WTC11 (cell line): Measurements from ENCODE around the gene RELB. TPM values are rescaled to one million over a fixed set of nuclear protein-coding genes. Genes with fewer than 3 reads are reported as not detected.

ENCODE experiments used
- ATAC-seq: fragments of 200-7000 bp; cut with Tn5 transposase; 2 replicates; pipeline ENCODE4 v1.10.0; 2021; ENCODE audit warnings: mild to moderate bottlenecking, moderate library complexity
- CTCF ChIA-PET: fragments of 300-600 bp; sonication (Branson Sonifier 250); formaldehyde crosslinking; loops from one replicate; lab custom pipeline; 2021; ENCODE audit warnings: antibody characterized with exemption; lab: Charles Lee
- POLR2A ChIA-PET: fragments of 350-600 bp; sonication (Branson Sonifier 250); formaldehyde crosslinking; loops from one replicate; lab custom pipeline; 2021; ENCODE audit warnings: antibody characterized with exemption; lab: Charles Lee
- DNase-seq: peaks from one replicate; pipeline ENCODE4 v3.0.0; 2021; ENCODE audit warnings: low spot score
- H3K27ac Mint-ChIP-seq: 2 replicates; pipeline ENCODE4 v1.8.0; 2021; ENCODE audit warnings: mixed read lengths
- H3K27me3 Mint-ChIP-seq: 2 replicates; pipeline ENCODE4 v1.8.0; 2021; ENCODE audit warnings: low read depth, mild to moderate bottlenecking, moderate library complexity, mixed read lengths
- H3K36me3 Mint-ChIP-seq: 2 replicates; pipeline ENCODE4 v1.8.0; 2021; ENCODE audit warnings: mixed read lengths
- H3K4me1 Mint-ChIP-seq: 2 replicates; pipeline ENCODE4 v1.8.0; 2022; ENCODE audit warnings: mixed read lengths
- H3K4me3 Mint-ChIP-seq: 2 replicates; pipeline ENCODE4 v1.8.0; 2021; ENCODE audit warnings: mild to moderate bottlenecking, moderate library complexity, mixed read lengths
- H3K9me3 Mint-ChIP-seq: 2 replicates; pipeline ENCODE4 v1.8.0; 2021; ENCODE audit warnings: mixed read lengths
- CBFB ChIP-seq: sonication (generic); formaldehyde crosslinking; IDR thresholded peaks from 2 replicates; pipeline ENCODE4 v1.8.1; 2022; ENCODE audit warnings: mild to moderate bottlenecking, low read depth, missing genetic modification reagents
- CREB1 ChIP-seq: sonication (generic); formaldehyde crosslinking; IDR thresholded peaks from 2 replicates; pipeline ENCODE4 v1.8.0; 2023; ENCODE audit warnings: mild to moderate bottlenecking, missing genetic modification reagents
- CREM ChIP-seq: sonication (generic); formaldehyde crosslinking; IDR thresholded peaks from 2 replicates; pipeline ENCODE4 v1.8.1; 2022; ENCODE audit warnings: mild to moderate bottlenecking, missing genetic modification reagents, moderate library complexity
- ETV6 ChIP-seq: sonication (generic); formaldehyde crosslinking; IDR thresholded peaks from 2 replicates; pipeline ENCODE4 v1.8.1; 2022; ENCODE audit warnings: mild to moderate bottlenecking, missing genetic modification reagents
- FOXJ3 ChIP-seq: sonication (generic); formaldehyde crosslinking; IDR thresholded peaks from 2 replicates; pipeline ENCODE4 v1.9.0; 2021; ENCODE audit warnings: missing genetic modification reagents, mild to moderate bottlenecking, borderline replicate concordance
- GRHL2 ChIP-seq: fragments of 250-450 bp; sonication (Bioruptor Pico); IDR thresholded peaks from 2 replicates; pipeline ENCODE4 v1.8.0; 2022; ENCODE audit warnings: mild to moderate bottlenecking, moderate library complexity; ENCODE audit not compliant: insufficient replicate concordance, severe bottlenecking
- IRF2 ChIP-seq: sonication (generic); formaldehyde crosslinking; IDR thresholded peaks from 2 replicates; pipeline ENCODE4 v1.8.0; 2022; ENCODE audit warnings: low read depth, missing genetic modification reagents, borderline replicate concordance
- KAT7 ChIP-seq: sonication (generic); formaldehyde crosslinking; IDR thresholded peaks from 2 replicates; pipeline ENCODE4 v1.8.1; 2023; ENCODE audit warnings: missing genetic modification reagents, mild to moderate bottlenecking, borderline replicate concordance
- SMAD3 ChIP-seq: sonication (generic); formaldehyde crosslinking; IDR thresholded peaks from 2 replicates; pipeline ENCODE4 v1.8.0; 2022; ENCODE audit warnings: missing genetic modification reagents, mild to moderate bottlenecking, borderline replicate concordance
- SOX15 ChIP-seq: fragments of 250-450 bp; sonication (Bioruptor Pico); IDR thresholded peaks from 2 replicates; pipeline ENCODE4 v1.9.0; 2021; ENCODE audit warnings: mild to moderate bottlenecking
- ZBTB21 ChIP-seq: sonication (generic); formaldehyde crosslinking; IDR thresholded peaks from 2 replicates; pipeline ENCODE4 v1.8.1; 2023; ENCODE audit warnings: mild to moderate bottlenecking, missing genetic modification reagents, borderline replicate concordance
- ZNF232 ChIP-seq: sonication (generic); formaldehyde crosslinking; IDR thresholded peaks from 2 replicates; pipeline ENCODE4 v1.8.0; 2022; ENCODE audit warnings: mild to moderate bottlenecking, missing genetic modification reagents
- total RNA-seq: library from RNA; stranded (reverse); gene quantifications from 3 replicates; pipeline ENCODE4 v1.2.3, GENCODE V29; 2021
- TF ChIP-seq, protein P1 (sequence below): sonication (generic); formaldehyde crosslinking; IDR thresholded peaks from 2 replicates; pipeline ENCODE4 v1.8.1; 2023; ENCODE audit warnings: mild to moderate bottlenecking, moderate library complexity, missing genetic modification reagents
- TF ChIP-seq, protein P2 (sequence below): sonication (generic); formaldehyde crosslinking; IDR thresholded peaks from 2 replicates; pipeline ENCODE4 v1.8.0; 2022; ENCODE audit warnings: mild to moderate bottlenecking, missing genetic modification reagents
- TF ChIP-seq, protein P3 (sequence below): sonication (generic); formaldehyde crosslinking; IDR thresholded peaks from 2 replicates; pipeline ENCODE4 v1.8.1; 2023; ENCODE audit warnings: mild to moderate bottlenecking, missing genetic modification reagents
- TF ChIP-seq, protein P4 (sequence below): fragments of 250-450 bp; sonication (Bioruptor Pico); IDR thresholded peaks from 2 replicates; pipeline ENCODE4 v1.9.0; 2021; ENCODE audit warnings: mild to moderate bottlenecking
- TF ChIP-seq, protein P5 (sequence below): sonication (generic); formaldehyde crosslinking; IDR thresholded peaks from 2 replicates; pipeline ENCODE4 v1.8.1; 2023; ENCODE audit warnings: mild to moderate bottlenecking, missing genetic modification reagents
- TF ChIP-seq, protein P6 (sequence below): fragments of 250-450 bp; sonication (Bioruptor Pico); IDR thresholded peaks from 2 replicates; pipeline ENCODE4 v1.8.0; 2021; ENCODE audit warnings: mild to moderate bottlenecking
- TF ChIP-seq, protein P7 (sequence below): fragments of 250-450 bp; sonication (Bioruptor Pico); IDR thresholded peaks from 2 replicates; pipeline ENCODE4 v2.1.2; 2022; ENCODE audit warnings: mild to moderate bottlenecking, moderate library complexity

The RELB gene
- total RNA-seq, 1 experiment from 2014 or later = 8.9 TPM

DNA sequence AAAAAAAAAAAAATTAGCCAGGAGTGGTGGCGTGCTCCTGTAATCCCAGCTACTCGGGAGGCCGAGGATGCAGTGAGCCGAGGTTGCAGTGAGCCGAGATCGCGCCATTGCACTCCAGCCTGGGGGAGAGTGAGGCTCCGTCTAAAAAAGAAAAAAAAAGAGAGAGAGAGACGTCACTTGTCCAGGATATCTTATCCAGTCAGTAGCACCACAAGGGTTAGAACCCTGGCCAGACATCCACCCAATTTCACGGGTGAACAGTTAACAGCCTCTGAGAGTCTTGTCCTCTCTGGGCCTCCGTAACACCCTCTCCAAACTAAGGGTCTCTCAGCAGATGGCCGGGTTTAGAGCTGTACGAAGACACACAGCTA, 47.0 kb upstream of the RELB start (continued):
- TF ChIP-seq, protein P1, sequence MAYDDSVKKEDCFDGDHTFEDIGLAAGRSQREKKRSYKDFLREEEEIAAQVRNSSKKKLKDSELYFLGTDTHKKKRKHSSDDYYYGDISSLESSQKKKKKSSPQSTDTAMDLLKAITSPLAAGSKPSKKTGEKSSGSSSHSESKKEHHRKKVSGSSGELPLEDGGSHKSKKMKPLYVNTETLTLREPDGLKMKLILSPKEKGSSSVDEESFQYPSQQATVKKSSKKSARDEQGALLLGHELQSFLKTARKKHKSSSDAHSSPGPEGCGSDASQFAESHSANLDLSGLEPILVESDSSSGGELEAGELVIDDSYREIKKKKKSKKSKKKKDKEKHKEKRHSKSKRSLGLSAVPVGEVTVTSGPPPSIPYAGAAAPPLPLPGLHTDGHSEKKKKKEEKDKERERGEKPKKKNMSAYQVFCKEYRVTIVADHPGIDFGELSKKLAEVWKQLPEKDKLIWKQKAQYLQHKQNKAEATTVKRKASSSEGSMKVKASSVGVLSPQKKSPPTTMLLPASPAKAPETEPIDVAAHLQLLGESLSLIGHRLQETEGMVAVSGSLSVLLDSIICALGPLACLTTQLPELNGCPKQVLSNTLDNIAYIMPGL (CRISPR knock-in tag) = no peak
- TF ChIP-seq SOX15 (CRISPR knock-in tag) = no peak
- no peak for TF ChIP-seq IRF2 (CRISPR knock-in tag)

DNA sequence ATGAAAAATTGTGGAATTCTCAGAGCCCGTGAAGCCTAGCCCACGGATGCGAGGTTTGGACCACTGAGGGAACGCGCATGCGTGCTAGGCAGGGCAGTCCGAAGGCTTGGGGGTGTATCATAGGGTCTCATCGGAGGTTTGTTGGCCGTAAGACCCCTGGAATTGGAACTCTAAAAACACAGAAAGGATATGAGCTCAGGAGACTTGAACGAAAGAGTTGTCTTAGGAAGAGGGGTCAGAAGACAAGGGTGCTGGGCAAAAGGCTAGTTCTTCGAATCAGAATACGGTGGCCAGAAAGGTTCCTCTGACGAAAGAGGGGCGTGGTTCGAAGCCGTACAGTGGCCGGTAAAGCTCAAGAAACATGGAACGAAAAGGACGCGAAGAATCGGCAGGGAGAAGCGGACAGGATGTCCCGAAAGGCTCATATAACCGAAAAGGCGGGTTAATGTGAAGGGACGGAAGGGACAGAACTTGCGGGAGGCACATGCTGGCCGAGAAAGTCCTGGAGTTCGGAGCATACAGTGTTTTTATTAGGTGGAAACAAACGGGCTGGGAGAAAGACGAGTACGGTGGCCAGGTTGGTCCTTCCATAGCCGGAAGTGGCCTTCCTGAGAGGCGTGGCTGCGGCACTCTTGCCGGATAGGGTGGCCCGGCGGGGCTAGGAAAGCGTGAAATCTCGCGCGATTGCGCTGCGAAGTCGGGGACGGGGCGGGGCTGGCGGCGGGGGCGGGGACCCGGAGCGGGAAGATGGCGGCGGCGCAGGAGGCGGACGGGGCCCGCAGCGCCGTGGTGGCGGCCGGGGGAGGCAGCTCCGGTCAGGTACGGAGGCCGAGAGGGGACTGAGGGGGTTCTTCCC, 46.4 kb upstream of the RELB start, which contains the start of gene CLPTM1:
Gene CLPTM1 (plus strand): TSS at position 732 of the 856 bp plus-strand sequence. CDS start 16 bp downstream, at position 748.
- H3K27ac Mint-ChIP-seq = peak within 1 kb of the TSS; percentile 100
- H3K4me3 Mint-ChIP-seq = peak within 1 kb of the TSS; percentile 99
- no peaks in the 10 kb centered on the region for H3K27me3 Mint-ChIP-seq
- ChIA-PET POLR2A (interaction anchor here (0.6 to 1.4 kb wide), 5 partner anchors 12 to 64 kb away, joined by 3 to 6 read pairs (median 5); partner anchors contain the start of genes APOC1, APOE and TOMM40), CTCF (interaction anchor here (0.5 to 1.6 kb wide), 9 partner anchors 8 to 302 kb away, joined by 3 to 6 read pairs (median 3); partner anchors contain the start of gene APOE)
- peaks cover 22% of the 10 kb centered on the region for H3K4me1 Mint-ChIP-seq
- H3K9me3 Mint-ChIP-seq = no peaks in the 10 kb centered on the region
- peak; percentile 93 for ATAC-seq
- peak; percentile 96 for DNase-seq
- no peaks in the 10 kb centered on the region for H3K36me3 Mint-ChIP-seq
- no peak; the same call in 1 of the 2 replicates for TF ChIP-seq ETV6 (CRISPR knock-in tag)
- TF ChIP-seq KAT7 (CRISPR knock-in tag) = no peak; the same call in 1 of the 2 replicates
- TF ChIP-seq GRHL2 (CRISPR knock-in tag) = no peak
- TF ChIP-seq FOXJ3 (CRISPR knock-in tag) = no peak
- TF ChIP-seq SOX15 (CRISPR knock-in tag) = no peak
- peak; percentile 58; the same call in 1 of the 2 replicates for TF ChIP-seq ZNF232 (CRISPR knock-in tag)
- peak; percentile 82 for TF ChIP-seq SMAD3
- no peak for TF ChIP-seq ZBTB21 (CRISPR knock-in tag)
- TF ChIP-seq, protein P2, sequence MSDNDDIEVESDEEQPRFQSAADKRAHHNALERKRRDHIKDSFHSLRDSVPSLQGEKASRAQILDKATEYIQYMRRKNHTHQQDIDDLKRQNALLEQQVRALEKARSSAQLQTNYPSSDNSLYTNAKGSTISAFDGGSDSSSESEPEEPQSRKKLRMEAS (CRISPR knock-in tag) = peak; percentile 36; the same call in 1 of the 2 replicates
- TF ChIP-seq, protein P3, sequence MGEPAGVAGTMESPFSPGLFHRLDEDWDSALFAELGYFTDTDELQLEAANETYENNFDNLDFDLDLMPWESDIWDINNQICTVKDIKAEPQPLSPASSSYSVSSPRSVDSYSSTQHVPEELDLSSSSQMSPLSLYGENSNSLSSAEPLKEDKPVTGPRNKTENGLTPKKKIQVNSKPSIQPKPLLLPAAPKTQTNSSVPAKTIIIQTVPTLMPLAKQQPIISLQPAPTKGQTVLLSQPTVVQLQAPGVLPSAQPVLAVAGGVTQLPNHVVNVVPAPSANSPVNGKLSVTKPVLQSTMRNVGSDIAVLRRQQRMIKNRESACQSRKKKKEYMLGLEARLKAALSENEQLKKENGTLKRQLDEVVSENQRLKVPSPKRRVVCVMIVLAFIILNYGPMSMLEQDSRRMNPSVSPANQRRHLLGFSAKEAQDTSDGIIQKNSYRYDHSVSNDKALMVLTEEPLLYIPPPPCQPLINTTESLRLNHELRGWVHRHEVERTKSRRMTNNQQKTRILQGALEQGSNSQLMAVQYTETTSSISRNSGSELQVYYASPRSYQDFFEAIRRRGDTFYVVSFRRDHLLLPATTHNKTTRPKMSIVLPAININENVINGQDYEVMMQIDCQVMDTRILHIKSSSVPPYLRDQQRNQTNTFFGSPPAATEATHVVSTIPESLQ (CRISPR knock-in tag) = no peak
- TF ChIP-seq, protein P4, sequence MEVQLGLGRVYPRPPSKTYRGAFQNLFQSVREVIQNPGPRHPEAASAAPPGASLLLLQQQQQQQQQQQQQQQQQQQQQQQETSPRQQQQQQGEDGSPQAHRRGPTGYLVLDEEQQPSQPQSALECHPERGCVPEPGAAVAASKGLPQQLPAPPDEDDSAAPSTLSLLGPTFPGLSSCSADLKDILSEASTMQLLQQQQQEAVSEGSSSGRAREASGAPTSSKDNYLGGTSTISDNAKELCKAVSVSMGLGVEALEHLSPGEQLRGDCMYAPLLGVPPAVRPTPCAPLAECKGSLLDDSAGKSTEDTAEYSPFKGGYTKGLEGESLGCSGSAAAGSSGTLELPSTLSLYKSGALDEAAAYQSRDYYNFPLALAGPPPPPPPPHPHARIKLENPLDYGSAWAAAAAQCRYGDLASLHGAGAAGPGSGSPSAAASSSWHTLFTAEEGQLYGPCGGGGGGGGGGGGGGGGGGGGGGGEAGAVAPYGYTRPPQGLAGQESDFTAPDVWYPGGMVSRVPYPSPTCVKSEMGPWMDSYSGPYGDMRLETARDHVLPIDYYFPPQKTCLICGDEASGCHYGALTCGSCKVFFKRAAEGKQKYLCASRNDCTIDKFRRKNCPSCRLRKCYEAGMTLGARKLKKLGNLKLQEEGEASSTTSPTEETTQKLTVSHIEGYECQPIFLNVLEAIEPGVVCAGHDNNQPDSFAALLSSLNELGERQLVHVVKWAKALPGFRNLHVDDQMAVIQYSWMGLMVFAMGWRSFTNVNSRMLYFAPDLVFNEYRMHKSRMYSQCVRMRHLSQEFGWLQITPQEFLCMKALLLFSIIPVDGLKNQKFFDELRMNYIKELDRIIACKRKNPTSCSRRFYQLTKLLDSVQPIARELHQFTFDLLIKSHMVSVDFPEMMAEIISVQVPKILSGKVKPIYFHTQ (CRISPR knock-in tag) = no peak
- TF ChIP-seq, protein P5, sequence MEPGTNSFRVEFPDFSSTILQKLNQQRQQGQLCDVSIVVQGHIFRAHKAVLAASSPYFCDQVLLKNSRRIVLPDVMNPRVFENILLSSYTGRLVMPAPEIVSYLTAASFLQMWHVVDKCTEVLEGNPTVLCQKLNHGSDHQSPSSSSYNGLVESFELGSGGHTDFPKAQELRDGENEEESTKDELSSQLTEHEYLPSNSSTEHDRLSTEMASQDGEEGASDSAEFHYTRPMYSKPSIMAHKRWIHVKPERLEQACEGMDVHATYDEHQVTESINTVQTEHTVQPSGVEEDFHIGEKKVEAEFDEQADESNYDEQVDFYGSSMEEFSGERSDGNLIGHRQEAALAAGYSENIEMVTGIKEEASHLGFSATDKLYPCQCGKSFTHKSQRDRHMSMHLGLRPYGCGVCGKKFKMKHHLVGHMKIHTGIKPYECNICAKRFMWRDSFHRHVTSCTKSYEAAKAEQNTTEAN (CRISPR knock-in tag) = no peak; the same call in 1 of the 2 replicates
- TF ChIP-seq CBFB (CRISPR knock-in tag) = no peak
- TF ChIP-seq, protein P6, sequence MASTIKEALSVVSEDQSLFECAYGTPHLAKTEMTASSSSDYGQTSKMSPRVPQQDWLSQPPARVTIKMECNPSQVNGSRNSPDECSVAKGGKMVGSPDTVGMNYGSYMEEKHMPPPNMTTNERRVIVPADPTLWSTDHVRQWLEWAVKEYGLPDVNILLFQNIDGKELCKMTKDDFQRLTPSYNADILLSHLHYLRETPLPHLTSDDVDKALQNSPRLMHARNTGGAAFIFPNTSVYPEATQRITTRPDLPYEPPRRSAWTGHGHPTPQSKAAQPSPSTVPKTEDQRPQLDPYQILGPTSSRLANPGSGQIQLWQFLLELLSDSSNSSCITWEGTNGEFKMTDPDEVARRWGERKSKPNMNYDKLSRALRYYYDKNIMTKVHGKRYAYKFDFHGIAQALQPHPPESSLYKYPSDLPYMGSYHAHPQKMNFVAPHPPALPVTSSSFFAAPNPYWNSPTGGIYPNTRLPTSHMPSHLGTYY (CRISPR knock-in tag) = no peak
- no peak for TF ChIP-seq CREB1 (CRISPR knock-in tag)
- TF ChIP-seq, protein P7, sequence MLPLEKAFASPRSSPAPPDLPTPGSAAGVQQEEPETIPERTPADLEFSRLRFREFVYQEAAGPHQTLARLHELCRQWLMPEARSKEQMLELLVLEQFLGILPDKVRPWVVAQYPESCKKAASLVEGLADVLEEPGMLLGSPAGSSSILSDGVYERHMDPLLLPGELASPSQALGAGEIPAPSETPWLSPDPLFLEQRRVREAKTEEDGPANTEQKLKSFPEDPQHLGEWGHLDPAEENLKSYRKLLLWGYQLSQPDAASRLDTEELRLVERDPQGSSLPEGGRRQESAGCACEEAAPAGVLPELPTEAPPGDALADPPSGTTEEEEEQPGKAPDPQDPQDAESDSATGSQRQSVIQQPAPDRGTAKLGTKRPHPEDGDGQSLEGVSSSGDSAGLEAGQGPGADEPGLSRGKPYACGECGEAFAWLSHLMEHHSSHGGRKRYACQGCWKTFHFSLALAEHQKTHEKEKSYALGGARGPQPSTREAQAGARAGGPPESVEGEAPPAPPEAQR (CRISPR knock-in tag) = no peak
- TF ChIP-seq, protein P1 (CRISPR knock-in tag) = 0 out of 2 replicates have a peak, but pooled peaks have one; percentile 25
- TF ChIP-seq CREM (CRISPR knock-in tag) = peak; percentile 54; the same call in 1 of the 2 replicates
